Ectodermal cell (in vitro differentiated cells): Measurements from ENCODE around the gene C19orf33.

Experiments used
- H3K27ac ChIP-seq: 2 replicates; pipeline ENCODE4 v1.7.0; 2013; ENCODE audit warnings: mild to moderate bottlenecking, low read depth, low read length; ENCODE audit not compliant: insufficient read depth, poor library complexity, severe bottlenecking
- H3K27me3 ChIP-seq: 2 replicates; pipeline ENCODE4 v1.7.0; 2013; ENCODE audit warnings: mild to moderate bottlenecking, low read length; ENCODE audit not compliant: insufficient read depth, control insufficient read depth, poor library complexity, severe bottlenecking
- H3K36me3 ChIP-seq: one replicate; pipeline ENCODE4 v1.7.0; 2013; ENCODE audit warnings: low read length; ENCODE audit not compliant: control insufficient read depth, insufficient read depth
- H3K4me1 ChIP-seq: one replicate; pipeline ENCODE4 v1.7.0; 2013; ENCODE audit warnings: low read length; ENCODE audit not compliant: control insufficient read depth, insufficient read depth
- H3K4me3 ChIP-seq: 2 replicates; pipeline ENCODE4 v1.7.0; 2013; ENCODE audit warnings: low read depth, low read length, control low read depth; ENCODE audit not compliant: insufficient read depth
- H3K9me3 ChIP-seq: 2 replicates; pipeline ENCODE4 v1.7.0; 2013; ENCODE audit warnings: mild to moderate bottlenecking, low read length, moderate library complexity; ENCODE audit not compliant: control insufficient read depth
- WGBS, 2 experiments: methylation state at CpG; one replicate each; pipeline ENCODE4 v1.1.7; 2013; ENCODE audit warnings: missing lambda C conversion rate in 2 of 2; 5-methylcytosine and 5-hydroxymethylcytosine counted together

The C19orf33 gene

DNA sequence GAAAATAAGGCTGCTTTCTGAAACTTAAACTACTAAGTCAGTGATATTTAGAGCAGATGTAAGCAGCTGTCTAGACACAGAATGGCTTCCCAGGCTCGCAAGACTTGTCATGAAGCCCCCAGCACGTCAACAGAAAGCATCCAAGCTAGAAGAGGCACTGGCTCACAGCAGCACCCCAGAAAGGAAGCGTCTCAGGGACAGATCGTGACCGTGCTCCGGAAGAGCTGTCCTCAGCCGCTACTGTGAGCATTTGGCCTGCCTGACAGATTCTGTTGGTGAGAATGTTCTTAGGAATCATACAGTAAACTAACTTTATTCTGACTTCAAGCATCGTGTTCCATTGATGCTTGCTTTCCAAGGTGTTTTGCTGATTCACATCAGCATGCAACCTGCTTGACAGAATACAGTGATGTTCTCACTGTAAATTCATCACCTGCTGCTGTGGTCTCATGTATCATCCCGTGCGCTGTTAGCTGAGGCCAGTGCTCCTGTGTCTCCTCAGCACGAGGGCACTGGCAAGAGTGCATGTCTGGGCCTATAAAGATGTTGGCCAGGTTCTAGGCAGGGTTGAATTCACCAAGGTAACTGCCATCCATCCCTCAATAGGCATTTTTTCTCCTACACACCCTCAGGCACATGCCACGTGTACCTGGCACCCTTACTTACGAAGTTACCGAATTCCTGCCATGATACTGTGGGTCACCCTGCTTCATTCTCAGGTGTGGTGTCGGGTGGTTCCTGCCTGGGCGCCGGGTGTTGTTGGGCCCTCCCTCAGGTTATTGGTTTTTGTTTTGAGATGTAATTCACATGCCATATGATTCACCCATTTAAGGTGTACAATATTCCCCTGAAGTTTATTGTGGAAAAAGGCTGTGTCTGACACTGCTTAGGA is 23.8 kb upstream of the C19orf33 start:
- Histone ChIP-seq H3K4me1 (peaks cover 10% of the 10 kb centered on the region), H3K4me3 (no peak overlapping the region), H3K36me3 (no peaks in the 10 kb centered on the region), H3K27ac (no peak overlapping the region), H3K27me3 (no peaks in the 10 kb centered on the region), H3K9me3 (no peaks in the 10 kb centered on the region)
- 91 to 94% methylated on average over 17 of the region's 17 CpGs for WGBS, 2 experiments

GRCh38 chr19:38281811-38282566 is 22.1 kb upstream of the C19orf33 start:
- Histone ChIP-seq H3K36me3 (no peaks in the 10 kb centered on the region), H3K27me3 (no peaks in the 10 kb centered on the region), H3K27ac (no peak overlapping the region), H3K9me3 (no peaks in the 10 kb centered on the region), H3K4me1 (peaks cover 10% of the 10 kb centered on the region), H3K4me3 (no peak overlapping the region)
- WGBS, 2 experiments = 86% methylated on average over 7 of the region's 7 CpGs

DNA sequence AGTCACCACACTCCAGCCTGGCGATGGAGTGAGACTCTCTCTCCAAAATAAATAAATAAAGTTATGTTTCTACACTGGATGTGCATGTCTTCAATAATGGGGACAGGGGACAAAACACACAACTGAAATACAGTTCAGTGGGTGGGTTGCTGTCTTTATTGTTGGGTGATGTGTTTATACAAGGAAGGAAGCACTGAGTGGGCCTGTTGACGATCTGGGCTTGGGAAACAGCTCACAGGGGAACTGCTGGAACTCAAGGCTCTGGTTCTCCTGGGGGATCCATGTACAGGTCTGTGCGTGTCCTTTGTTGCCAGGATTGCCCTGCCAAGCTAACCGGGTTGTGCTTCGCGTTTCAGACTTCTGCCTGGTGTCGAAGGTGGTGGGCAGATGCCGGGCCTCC is 20.8 kb upstream of the C19orf33 start:
- Histone ChIP-seq H3K27ac (no peak overlapping the region), H3K9me3 (no peaks in the 10 kb centered on the region), H3K4me3 (no peak overlapping the region), H3K4me1 (peaks cover 16% of the 10 kb centered on the region), H3K36me3 (no peaks in the 10 kb centered on the region), H3K27me3 (no peaks in the 10 kb centered on the region)
- 95 to 96% methylated on average over 8 of the region's 8 CpGs for WGBS, 2 experiments

DNA sequence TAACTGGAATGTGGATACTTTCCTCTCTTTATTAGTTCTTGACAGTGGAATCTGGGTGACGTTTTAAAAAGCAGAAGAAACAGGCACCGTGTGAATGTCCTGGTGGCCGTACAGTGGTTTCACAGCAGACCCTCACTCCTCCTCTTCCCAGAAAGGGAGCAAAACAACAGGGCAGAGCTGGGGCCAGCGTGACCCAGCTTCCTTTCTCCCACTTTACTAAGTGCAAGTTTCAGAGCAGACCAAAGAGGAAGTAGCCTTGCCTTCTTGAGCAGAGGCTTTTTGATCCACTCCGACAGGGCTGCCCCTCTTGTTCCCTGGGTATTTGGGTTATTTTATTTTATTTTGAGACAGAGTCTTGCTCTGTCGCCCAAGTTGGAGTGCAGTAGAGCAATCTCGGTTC is 19.6 kb upstream of the C19orf33 start:
- H3K4me3 ChIP-seq = no peak overlapping the region

DNA sequence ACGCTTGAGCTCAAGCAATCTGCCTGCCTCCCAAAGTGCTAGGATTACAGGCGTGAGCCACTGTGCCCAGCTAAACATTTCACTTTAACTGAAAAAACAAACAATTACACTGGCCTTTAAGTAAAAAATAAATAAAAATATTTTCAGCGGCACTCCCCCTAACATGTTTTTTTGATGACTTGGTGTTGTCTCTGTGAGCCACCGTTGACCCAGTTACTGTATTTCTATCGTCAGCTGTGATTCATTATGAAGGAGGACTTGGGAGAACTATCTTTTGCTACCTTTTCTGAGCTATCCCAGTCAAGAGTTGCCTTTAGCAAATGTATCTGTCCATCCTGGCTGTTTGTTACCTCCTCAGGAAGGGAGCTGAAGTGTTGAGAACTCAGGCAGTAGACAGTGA is 18.5 kb upstream of the C19orf33 start:
- Histone ChIP-seq H3K27me3 (no peaks in the 10 kb centered on the region), H3K36me3 (no peaks in the 10 kb centered on the region), H3K27ac (no peak overlapping the region), H3K4me3 (no peak overlapping the region), H3K9me3 (no peaks in the 10 kb centered on the region), H3K4me1 (peaks cover 17% of the 10 kb centered on the region)
- WGBS, 2 experiments = 91 to 100% methylated on average over 5 of the region's 5 CpGs

More for the DNA sequence above, 19.6 kb upstream of the C19orf33 start:
- Histone ChIP-seq H3K4me1 (peaks cover 17% of the 10 kb centered on the region), H3K36me3 (no peaks in the 10 kb centered on the region), H3K27me3 (no peaks in the 10 kb centered on the region), H3K27ac (no peak overlapping the region), H3K9me3 (no peaks in the 10 kb centered on the region)
- 94% methylated on average over 7 of the region's 7 CpGs for WGBS, 2 experiments

GRCh38 chr19:38287604-38288003 is 16.4 kb upstream of the C19orf33 start:
- Histone ChIP-seq H3K27ac (peak overlapping the region; percentile 55), H3K4me1 (peaks cover 17% of the 10 kb centered on the region), H3K27me3 (no peaks in the 10 kb centered on the region), H3K4me3 (no peak overlapping the region), H3K9me3 (no peaks in the 10 kb centered on the region), H3K36me3 (no peaks in the 10 kb centered on the region)
- 67 to 78% methylated on average over 9 of the region's 9 CpGs for WGBS, 2 experiments

- 90 to 91% methylated on average over 16 of the region's 16 CpGs for WGBS, 2 experiments
- Histone ChIP-seq H3K27me3 (no peaks in the 10 kb centered on the region), H3K27ac (peak overlapping the region; percentile 55), H3K36me3 (no peaks in the 10 kb centered on the region), H3K4me3 (no peak overlapping the region), H3K9me3 (no peaks in the 10 kb centered on the region), H3K4me1 (peaks cover 17% of the 10 kb centered on the region)
These were observed 15.8 kb upstream of the C19orf33 start for GRCh38 chr19:38288123-38288855.

DNA sequence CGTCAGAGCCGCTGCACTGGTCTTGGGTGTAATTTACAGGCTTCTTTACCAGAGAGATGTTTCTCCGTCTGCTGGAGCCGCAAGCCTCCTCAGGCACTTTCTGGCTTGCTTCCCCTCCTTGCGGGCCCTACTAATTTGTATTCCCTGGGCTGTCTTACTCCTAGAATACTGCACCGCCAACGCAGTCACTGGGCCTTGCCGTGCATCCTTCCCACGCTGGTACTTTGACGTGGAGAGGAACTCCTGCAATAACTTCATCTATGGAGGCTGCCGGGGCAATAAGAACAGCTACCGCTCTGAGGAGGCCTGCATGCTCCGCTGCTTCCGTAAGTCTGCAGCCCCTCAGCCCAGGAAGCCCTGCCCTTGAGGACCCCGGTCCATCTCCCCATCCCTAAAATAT is 14.1 kb upstream of the C19orf33 start:
- Histone ChIP-seq H3K4me1 (peaks cover 17% of the 10 kb centered on the region), H3K27ac (no peak overlapping the region), H3K9me3 (no peaks in the 10 kb centered on the region), H3K27me3 (no peaks in the 10 kb centered on the region), H3K36me3 (no peaks in the 10 kb centered on the region), H3K4me3 (no peak overlapping the region)
- WGBS, 2 experiments = 95 to 96% methylated on average over 15 of the region's 15 CpGs

- no peaks in the 10 kb centered on the region for H3K9me3 ChIP-seq
- WGBS, 2 experiments = 96% methylated on average over 13 of the region's 13 CpGs
- no peak overlapping the region for H3K27ac ChIP-seq
- H3K27me3 ChIP-seq = no peaks in the 10 kb centered on the region
- peaks cover 17% of the 10 kb centered on the region for H3K4me1 ChIP-seq
- no peak overlapping the region for H3K4me3 ChIP-seq
- no peaks in the 10 kb centered on the region for H3K36me3 ChIP-seq
These were observed 13.4 kb upstream of the C19orf33 start for GRCh38 chr19:38290631-38291147.
